K562 (cell line): ENCODE measurements around the gene BAIAP2.

Experiments used
- CBFA2T2 ChIP-seq: fragments of 450-650 bp; conservative IDR thresholded peaks from 2 replicates; pipeline ENCODE4 v1.6.1; 2017; ENCODE audit warnings: mild to moderate bottlenecking
- CREB5 ChIP-seq: fragments of 250-450 bp; sonication (Bioruptor Pico); IDR thresholded peaks from 2 replicates; pipeline ENCODE4 v1.5.0; 2020; ENCODE audit warnings: mild to moderate bottlenecking
- MGA ChIP-seq: fragments of 450-650 bp; IDR thresholded peaks from 2 replicates; pipeline ENCODE4 v1.6.1; 2016; ENCODE audit warnings: mild to moderate bottlenecking, moderate library complexity
- POLR2AphosphoS5 ChIP-seq: IDR thresholded peaks from 2 replicates; pipeline ENCODE4 v1.6.1; 2011; ENCODE audit warnings: mild to moderate bottlenecking, low read depth, low read length, moderate library complexity; ENCODE audit not compliant: control insufficient read depth, insufficient read depth
- YY1 ChIP-seq, 3 experiments: IDR thresholded peaks; 2 replicates each; pipeline ENCODE4 v1.6.1; 2011; ENCODE audit warnings: low read length in 2 of 3, mild to moderate bottlenecking in 2 of 3, moderate library complexity in 2 of 3, borderline replicate concordance in 1 of 3, control low read depth in 1 of 3, low read depth in 1 of 3; ENCODE audit not compliant: insufficient read depth in 3 of 3, insufficient replicate concordance in 2 of 3, control insufficient read depth in 1 of 3, insufficient read length in 1 of 3; ENCODE audit errors: extremely low read depth in 1 of 3
- TF ChIP-seq, protein P1 (sequence below): sonication (generic); formaldehyde crosslinking; IDR thresholded peaks from 2 replicates; pipeline ENCODE4 v1.9.0; 2022; ENCODE audit warnings: mild to moderate bottlenecking, missing genetic modification reagents

DNA sequence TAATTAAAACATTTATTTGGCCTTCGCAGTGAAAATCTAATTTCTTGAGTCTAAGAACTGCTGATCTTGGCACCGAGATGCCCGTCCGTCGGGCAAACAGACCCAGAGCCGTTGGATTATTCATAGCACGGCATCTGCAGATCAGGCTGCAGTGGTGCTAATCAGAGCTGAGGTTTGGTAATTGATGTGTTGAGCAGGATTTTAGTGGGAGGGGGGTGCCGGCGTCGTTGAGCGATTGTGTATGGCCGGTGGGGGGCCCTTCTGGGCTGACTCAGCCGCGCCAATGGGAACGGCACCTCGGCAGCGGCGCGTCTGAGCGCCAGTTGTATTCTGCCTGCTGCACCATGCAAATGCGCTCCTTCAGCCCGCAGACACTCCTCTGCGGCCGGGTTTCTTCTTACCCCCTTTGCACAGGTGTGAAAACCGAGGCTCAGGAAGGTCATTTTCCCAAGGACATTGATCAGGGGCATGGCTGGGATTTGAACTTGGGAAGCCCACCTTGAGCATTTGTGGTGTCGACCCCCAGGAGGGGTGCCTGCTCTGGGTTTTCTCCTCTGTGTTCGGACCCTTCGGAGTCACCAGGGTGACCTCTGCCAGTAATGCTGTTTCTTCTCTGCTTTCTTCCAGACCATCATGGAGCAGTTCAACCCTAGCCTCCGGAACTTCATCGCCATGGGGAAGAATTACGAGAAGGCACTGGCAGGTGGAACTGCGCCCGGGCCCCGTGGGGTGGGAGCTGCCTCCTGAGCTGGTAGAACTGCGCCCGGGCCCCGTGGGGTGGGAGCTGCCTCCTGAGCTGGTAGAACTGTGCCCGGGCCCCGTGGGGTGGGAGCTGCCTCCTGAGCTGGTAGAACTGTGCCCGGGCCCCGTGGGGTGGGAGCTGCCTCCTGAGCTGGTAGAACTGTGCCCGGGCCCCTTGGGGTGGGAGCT lies 18.4 kb downstream of the BAIAP2 start:
- no peak for TF ChIP-seq YY1 (IDR thresholded peaks at IDR 0.05; ENCODE audit: borderline replicate concordance in 1 of 3, control insufficient read depth in 1 of 3, extremely low read depth in 1 of 3, insufficient read depth in 3 of 3, insufficient read length in 1 of 3, insufficient replicate concordance in 2 of 3, low read depth in 1 of 3, low read length in 2 of 3)
- no peak for TF ChIP-seq CREB5 (CRISPR knock-in tag)
- no peak for TF ChIP-seq MGA
- TF ChIP-seq, protein P1, sequence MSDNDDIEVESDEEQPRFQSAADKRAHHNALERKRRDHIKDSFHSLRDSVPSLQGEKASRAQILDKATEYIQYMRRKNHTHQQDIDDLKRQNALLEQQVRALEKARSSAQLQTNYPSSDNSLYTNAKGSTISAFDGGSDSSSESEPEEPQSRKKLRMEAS (CRISPR knock-in tag), result no peak
- no peak for TF ChIP-seq CBFA2T2
- no peak for TF ChIP-seq POLR2AphosphoS5
